ENCODE measurements around the gene COL5A1. TPM values are rescaled to one million over a fixed set of nuclear protein-coding genes. Genes with fewer than 3 reads are reported as not detected.
"Not testable (repeated sequence)": the region's sequence is repeated elsewhere in the genome, so short reads cannot be mapped to it uniquely, and the experiment has no call there.

COL5A1 gene
- total RNA-seq, 4 donors from 2014 or later: 4.8 to 16.5 (median 9.4) TPM

DNA sequence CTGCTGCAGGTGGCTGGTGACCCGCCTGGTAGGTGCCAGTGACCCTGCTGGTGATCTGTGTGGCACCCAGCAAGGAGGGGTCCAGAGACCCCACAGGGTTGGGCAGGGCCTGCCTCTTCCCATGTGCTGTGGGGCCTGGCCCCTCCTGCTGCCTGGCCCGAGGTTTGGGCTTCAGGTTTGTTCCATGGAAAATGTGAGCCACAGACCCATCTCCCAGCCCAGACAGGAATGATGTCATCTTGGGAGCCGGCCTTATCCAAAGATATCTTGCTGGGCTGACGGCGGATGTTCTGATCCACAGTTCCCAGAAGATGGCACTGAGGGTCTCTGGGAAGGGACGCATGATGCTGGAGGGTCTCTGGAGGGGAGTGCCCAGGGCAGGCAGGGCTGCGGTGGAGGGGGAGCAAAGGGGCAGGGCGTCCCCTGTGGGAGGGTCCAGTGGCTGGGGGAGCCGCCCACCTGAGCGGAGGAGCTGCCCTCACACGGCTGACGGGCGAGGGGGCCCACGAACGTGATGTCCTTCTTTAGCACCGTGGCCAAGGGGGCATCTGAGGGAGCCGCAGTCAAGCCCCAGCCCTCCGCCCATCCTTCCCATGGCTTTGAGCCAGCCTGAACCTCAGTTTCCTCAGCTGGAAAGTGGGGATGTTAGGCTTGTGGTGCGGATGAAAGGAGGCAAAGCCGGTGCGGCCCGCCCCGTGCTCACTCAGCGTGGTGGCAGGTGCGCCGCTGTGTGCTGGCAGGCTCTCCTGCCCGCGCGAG, 68.1 kb downstream of the COL5A1 start:
- TF ChIP-seq POLR2A (IDR thresholded peaks at IDR 0.05) (no peak), CTCF (IDR thresholded peaks at IDR 0.05) (no peak)
- Histone ChIP-seq H3K27ac (no peak overlapping the region), H3K27me3 (no peaks in the 10 kb centered on the region), H3K4me3 (replicated peaks in 1 of 3) (no peak overlapping the region), H3K9me3 (no peaks in the 10 kb centered on the region), H3K4me1 (peaks cover 0 to 25% of the 10 kb centered on the region in 2 donors), H3K36me3 (no peaks in the 10 kb centered on the region)
- intact Hi-C loops (cut with DNase I): no loop called here
- WGBS, 2 donors: 85 to 89% methylated on average over 12 to 27 of the region's 29 CpGs
- DNase-seq: no peak

- H3K27ac ChIP-seq: no peak overlapping the region
- peaks cover 0 to 25% of the 10 kb centered on the region in 2 donors for H3K4me1 ChIP-seq
- H3K4me3 ChIP-seq (replicated peaks in 1 of 3): no peak overlapping the region
- H3K9me3 ChIP-seq: no peaks in the 10 kb centered on the region
- no peaks in the 10 kb centered on the region for H3K27me3 ChIP-seq
- TF ChIP-seq POLR2A (IDR thresholded peaks at IDR 0.05): no peak
- no peak for TF ChIP-seq CTCF (IDR thresholded peaks at IDR 0.05)
- no peaks in the 10 kb centered on the region for H3K36me3 ChIP-seq
- 68 to 78% methylated on average over 4 to 8 of the region's 8 CpGs for WGBS, 2 donors
- intact Hi-C loops (cut with DNase I): no loop called here
- no peak for DNase-seq
These were observed 68.6 kb downstream of the COL5A1 start for GRCh38 chr9:134710271-134710540.

DNA sequence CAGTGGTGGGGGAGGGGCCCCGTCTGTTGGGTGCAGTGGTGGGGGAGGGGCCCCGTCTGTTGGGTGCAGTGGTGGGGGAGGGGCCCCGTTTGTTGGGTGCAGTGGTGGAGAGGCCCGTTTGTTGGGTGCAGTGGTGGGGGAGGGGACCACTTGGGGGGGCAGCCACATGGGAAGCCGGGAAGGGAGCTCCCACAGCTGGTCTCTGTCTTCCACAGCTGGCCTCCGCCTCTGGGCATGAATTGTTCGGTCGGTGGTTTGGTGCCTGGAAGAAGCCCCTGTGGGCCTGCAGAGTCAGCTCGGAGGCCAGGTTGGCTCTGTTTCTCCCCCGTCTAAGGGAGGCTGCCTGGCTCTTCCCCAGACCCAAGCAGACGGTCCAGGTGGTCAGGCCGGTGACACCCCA, 69.3 kb downstream of the COL5A1 start:
- Histone ChIP-seq H3K4me3 (replicated peaks in 1 of 3) (no peak overlapping the region), H3K27ac (no peak overlapping the region), H3K9me3 (no peaks in the 10 kb centered on the region), H3K4me1 (peaks cover 0 to 25% of the 10 kb centered on the region in 2 donors), H3K36me3 (no peaks in the 10 kb centered on the region), H3K27me3 (no peaks in the 10 kb centered on the region)
- WGBS, 2 donors: 60 to 76% methylated on average over 2 to 8 of the region's 12 CpGs
- intact Hi-C loops (cut with DNase I): no loop called here
- DNase-seq: no peak
- no peak for TF ChIP-seq CTCF (IDR thresholded peaks at IDR 0.05)

DNA sequence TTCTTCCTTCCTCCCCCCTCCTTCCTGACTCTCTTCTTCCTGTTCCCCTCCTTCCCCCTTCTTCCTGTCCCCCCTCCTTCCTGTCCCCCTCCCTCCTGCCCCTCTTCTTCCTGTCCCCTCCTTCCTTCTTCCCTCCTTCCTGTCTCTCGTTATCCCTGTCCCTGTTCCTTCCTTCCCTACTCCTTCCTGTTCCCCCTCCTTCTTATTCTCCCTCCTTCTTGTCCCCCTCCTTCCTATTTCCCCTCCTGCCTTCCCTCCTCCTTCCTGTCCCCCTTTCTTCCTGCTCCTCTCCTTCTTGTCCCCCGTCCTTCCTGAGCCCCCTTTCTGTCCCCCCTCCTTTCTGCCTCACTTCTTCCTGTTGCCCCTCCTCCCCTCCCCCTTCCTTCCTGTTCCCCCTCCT, 70.6 kb downstream of the COL5A1 start:
- intact Hi-C loops (cut with DNase I): no loop called here
- Histone ChIP-seq H3K36me3 (no peaks in the 10 kb centered on the region), H3K9me3 (no peaks in the 10 kb centered on the region), H3K4me1 (peaks cover 0 to 17% of the 10 kb centered on the region in 2 donors), H3K27ac (no peak overlapping the region), H3K4me3 (replicated peaks in 1 of 3) (no peak overlapping the region), H3K27me3 (no peaks in the 10 kb centered on the region)
- TF ChIP-seq CTCF (IDR thresholded peaks at IDR 0.05) (no peak), POLR2A (IDR thresholded peaks at IDR 0.05) (no peak)
- 46 to 62% methylated on average over 2 of the region's 2 CpGs for WGBS, 2 donors
- DNase-seq: no peak

GRCh38 chr9:134712926-134713325, 71.3 kb downstream of the COL5A1 start:
- intact Hi-C loops (cut with DNase I): no loop called here
- no peak for TF ChIP-seq CTCF (IDR thresholded peaks at IDR 0.05)
- TF ChIP-seq POLR2A (IDR thresholded peaks at IDR 0.05): no peak
- 58 to 64% methylated on average over 10 of the region's 10 CpGs for WGBS, 2 donors
- DNase-seq: no peak
- Histone ChIP-seq H3K27me3 (no peaks in the 10 kb centered on the region), H3K27ac (no peak overlapping the region), H3K9me3 (no peaks in the 10 kb centered on the region), H3K4me1 (peaks cover 0 to 10% of the 10 kb centered on the region in 2 donors), H3K36me3 (no peaks in the 10 kb centered on the region), H3K4me3 (replicated peaks in 1 of 3) (no peak overlapping the region)

- H3K27ac ChIP-seq; H3K4me1 ChIP-seq; H3K9me3 ChIP-seq; DNase-seq; H3K36me3 ChIP-seq; H3K27me3 ChIP-seq; intact Hi-C loops (cut with DNase I); H3K4me3 ChIP-seq (replicated peaks in 1 of 3): not testable (repeated sequence)
- WGBS, 2 donors: 76 to 77% methylated on average over 5 of the region's 5 CpGs
These were observed 73.9 kb downstream of the COL5A1 start for GRCh38 chr9:134715536-134715935.
